ENCODE data around the gene FAM53B.
"Not testable (repeated sequence)": the region's sequence is repeated elsewhere in the genome, so short reads cannot be mapped to it uniquely, and the experiment has no call there.

The FAM53B gene

GRCh38 chr10:124616836-124617130 lies 127.4 kb downstream of the FAM53B start:
- H3K4me1 Mint-ChIP-seq, result peaks cover 89% of the 10 kb centered on the region
- H3K9me3 Mint-ChIP-seq, result no peaks in the 10 kb centered on the region
- peak overlapping the region; percentile 62 for H3K4me3 Mint-ChIP-seq

GRCh38 chr10:124616040-124616835 lies 127.9 kb downstream of the FAM53B start:
- peaks cover 95% of the 10 kb centered on the region for H3K4me1 Mint-ChIP-seq
- peak overlapping the region; percentile 70 for H3K27ac Mint-ChIP-seq
- DNase-seq (ENCODE audit: low spot score in 2 of 2), result no peak
- H3K4me3 Mint-ChIP-seq, result peak overlapping the region; percentile 62
- peak; percentile 60 for ATAC-seq
- peaks cover 43% of the 10 kb centered on the region for H3K36me3 Mint-ChIP-seq
- no peaks in the 10 kb centered on the region for H3K9me3 Mint-ChIP-seq

More at GRCh38 chr10:124616836-124617130, 127.4 kb downstream of the FAM53B start:
- H3K36me3 Mint-ChIP-seq, result peaks cover 44% of the 10 kb centered on the region
- ATAC-seq, result no peak
- peak overlapping the region; percentile 70 for H3K27ac Mint-ChIP-seq
- DNase-seq (ENCODE audit: low spot score in 2 of 2), result no peak

- ATAC-seq (no peak), DNase-seq (ENCODE audit: low spot score in 2 of 2) (no peak)
- Mint-ChIP-seq H3K36me3 (peaks cover 43% of the 10 kb centered on the region), H3K9me3 (no peaks in the 10 kb centered on the region), H3K27ac (no peak overlapping the region), H3K4me1 (peaks cover 89% of the 10 kb centered on the region), H3K4me3 (peak overlapping the region; percentile 62)
Measured at GRCh38 chr10:124615259-124615658, 128.9 kb downstream of the FAM53B start.

GRCh38 chr10:124614003-124614659 lies 130.0 kb downstream of the FAM53B start:
- peak; percentile 40 to 79 for DNase-seq (ENCODE audit: low spot score in 2 of 2)
- Mint-ChIP-seq H3K9me3 (no peaks in the 10 kb centered on the region), H3K36me3 (peaks cover 47% of the 10 kb centered on the region), H3K4me3 (peak overlapping the region; percentile 62), H3K4me1 (peaks cover 84% of the 10 kb centered on the region), H3K27ac (peak overlapping the region; percentile 92)
- peak; percentile 51 for ATAC-seq

GRCh38 chr10:124612611-124613498 lies 131.3 kb downstream of the FAM53B start:
- H3K9me3 Mint-ChIP-seq, result no peaks in the 10 kb centered on the region
- H3K4me1 Mint-ChIP-seq, result peaks cover 72% of the 10 kb centered on the region
- peak overlapping the region; percentile 92 for H3K27ac Mint-ChIP-seq
- ATAC-seq (peak; percentile 51), DNase-seq (ENCODE audit: low spot score in 2 of 2) (peak in 1 of 2 donors; percentile 70)
- H3K36me3 Mint-ChIP-seq, result peaks cover 45% of the 10 kb centered on the region
- peak overlapping the region; percentile 62 for H3K4me3 Mint-ChIP-seq

- peak overlapping the region; percentile 92 for H3K27ac Mint-ChIP-seq
- peaks cover 61% of the 10 kb centered on the region for H3K4me1 Mint-ChIP-seq
Measured at GRCh38 chr10:124611738-124612137, 132.4 kb downstream of the FAM53B start.

GRCh38 chr10:124610851-124611250 lies 133.3 kb downstream of the FAM53B start:
- H3K4me1 Mint-ChIP-seq, result peaks cover 54% of the 10 kb centered on the region
- H3K9me3 Mint-ChIP-seq; DNase-seq (ENCODE audit: low spot score in 2 of 2); ATAC-seq: not testable (repeated sequence)
- H3K36me3 Mint-ChIP-seq, result peaks cover 42% of the 10 kb centered on the region
- peak overlapping the region; percentile 92 for H3K27ac Mint-ChIP-seq
- H3K4me3 Mint-ChIP-seq, result peak overlapping the region; percentile 62

More at GRCh38 chr10:124611738-124612137, 132.4 kb downstream of the FAM53B start:
- Mint-ChIP-seq H3K4me3 (peak overlapping the region; percentile 62), H3K36me3 (peaks cover 48% of the 10 kb centered on the region), H3K9me3 (no peaks in the 10 kb centered on the region)
- ATAC-seq, result peak; percentile 67
- DNase-seq (ENCODE audit: low spot score in 2 of 2), result peak in 1 of 2 donors; percentile 71

- Mint-ChIP-seq H3K36me3 (peaks cover 38% of the 10 kb centered on the region), H3K27ac (peak overlapping the region; percentile 29), H3K4me1 (peaks cover 52% of the 10 kb centered on the region)
- DNase-seq (ENCODE audit: low spot score in 2 of 2); H3K4me3 Mint-ChIP-seq; ATAC-seq; H3K9me3 Mint-ChIP-seq: not testable (repeated sequence)
Measured at GRCh38 chr10:124610186-124610585, 134.0 kb downstream of the FAM53B start.

- H3K4me3 Mint-ChIP-seq, result no peak overlapping the region
- H3K27ac Mint-ChIP-seq, result peak overlapping the region; percentile 29
- H3K36me3 Mint-ChIP-seq, result peaks cover 38% of the 10 kb centered on the region
- DNase-seq (ENCODE audit: low spot score in 2 of 2), result no peak
- H3K9me3 Mint-ChIP-seq, result no peaks in the 10 kb centered on the region
- ATAC-seq, result no peak
- peaks cover 50% of the 10 kb centered on the region for H3K4me1 Mint-ChIP-seq
Measured at GRCh38 chr10:124609698-124610097, 134.5 kb downstream of the FAM53B start.

GRCh38 chr10:124608093-124608721 lies 136.0 kb downstream of the FAM53B start:
- H3K4me3 Mint-ChIP-seq, result no peak overlapping the region
- ATAC-seq (no peak), DNase-seq (ENCODE audit: low spot score in 2 of 2) (no peak)
- H3K36me3 Mint-ChIP-seq, result peaks cover 26% of the 10 kb centered on the region
- peaks cover 36% of the 10 kb centered on the region for H3K4me1 Mint-ChIP-seq
- H3K27ac Mint-ChIP-seq, result no peak overlapping the region
- H3K9me3 Mint-ChIP-seq, result no peaks in the 10 kb centered on the region

- ATAC-seq (no peak), DNase-seq (ENCODE audit: low spot score in 2 of 2) (no peak)
- no peak overlapping the region for H3K4me3 Mint-ChIP-seq
- H3K27ac Mint-ChIP-seq, result no peak overlapping the region
- H3K36me3 Mint-ChIP-seq, result peaks cover 23% of the 10 kb centered on the region
- peaks cover 32% of the 10 kb centered on the region for H3K4me1 Mint-ChIP-seq
- H3K9me3 Mint-ChIP-seq, result no peaks in the 10 kb centered on the region
Measured at GRCh38 chr10:124607693-124608092, 136.5 kb downstream of the FAM53B start.

GRCh38 chr10:124606822-124607221 lies 137.4 kb downstream of the FAM53B start:
- Mint-ChIP-seq H3K36me3 (peaks cover 17% of the 10 kb centered on the region), H3K4me3 (no peak overlapping the region), H3K27ac (peak overlapping the region; percentile 63)

GRCh38 chr10:124605856-124606812 lies 138.0 kb downstream of the FAM53B start:
- H3K9me3 Mint-ChIP-seq, result no peaks in the 10 kb centered on the region
- peak overlapping the region; percentile 63 for H3K27ac Mint-ChIP-seq
- no peak overlapping the region for H3K4me3 Mint-ChIP-seq
- peaks cover 16% of the 10 kb centered on the region for H3K4me1 Mint-ChIP-seq
- ATAC-seq (no peak), DNase-seq (ENCODE audit: low spot score in 2 of 2) (no peak)
- peaks cover 17% of the 10 kb centered on the region for H3K36me3 Mint-ChIP-seq

More at GRCh38 chr10:124606822-124607221, 137.4 kb downstream of the FAM53B start:
- ATAC-seq, result no peak
- no peaks in the 10 kb centered on the region for H3K9me3 Mint-ChIP-seq
- DNase-seq (ENCODE audit: low spot score in 2 of 2), result no peak
- peaks cover 23% of the 10 kb centered on the region for H3K4me1 Mint-ChIP-seq

- Mint-ChIP-seq H3K27ac (peak overlapping the region; percentile 46), H3K4me1 (peaks cover 20% of the 10 kb centered on the region), H3K9me3 (no peaks in the 10 kb centered on the region), H3K36me3 (peaks cover 17% of the 10 kb centered on the region), H3K4me3 (no peak overlapping the region)
- no peak for ATAC-seq
- DNase-seq (ENCODE audit: low spot score in 2 of 2), result no peak
Measured at GRCh38 chr10:124605481-124605855, 138.7 kb downstream of the FAM53B start.

All from stimulated activated effector memory CD8-positive, alpha-beta T cell treated with anti-CD3 and anti-CD28 coated beads, Interleukin-12 subunit alpha, Interleukin-12 subunit beta, amount 100 ng/mL, for 72 hours (primary cell).